H1 (cell line): ENCODE measurements around the gene PUS3. TPM values are rescaled to one million over a fixed set of nuclear protein-coding genes. Genes with fewer than 3 reads are reported as not detected.
A peak's percentile ranks its signal among the peaks of the same experiment; 100 is the strongest.

Source experiments
- CTCF ChIA-PET: fragments of 300-600 bp; sonication (Branson Sonifier 250); formaldehyde crosslinking; loops from one replicate; lab custom pipeline; 2021; ENCODE audit not compliant: partially characterized antibody; lab: Charles Lee
- POLR2A ChIA-PET: fragments of 300-600 bp; sonication (Branson Sonifier 250); formaldehyde crosslinking; loops from one replicate; lab custom pipeline; 2021; ENCODE audit warnings: inconsistent platforms; ENCODE audit not compliant: partially characterized antibody; lab: Charles Lee
- DNase-seq, 2 experiments: peaks; one replicate each; pipeline versions ENCODE4 v3.0.0 to v3.0.0-alpha.2; 2010 to 2022; ENCODE audit warnings: low spot score in 2 of 2, low read depth in 1 of 2, mixed read lengths in 1 of 2
- FAIRE-seq: peaks from 2 replicates; lab custom pipeline; 2011; peaks lifted over from hg19 to GRCh38; lab: Jason Lieb, UNC
- H2AFZ ChIP-seq: 2 replicates; pipeline ENCODE4 v1.8.1; 2012; ENCODE audit warnings: low read length, inconsistent platforms
- H2AK5ac ChIP-seq: 2 replicates; pipeline ENCODE4 v1.6.1; 2013; ENCODE audit warnings: low read depth, low read length
- H2BK120ac ChIP-seq: replicated peaks from 2 replicates; pipeline ENCODE3; 2013; ENCODE audit warnings: low read depth, low read length, inconsistent platforms
- H2BK12ac ChIP-seq: 2 replicates; pipeline ENCODE4 v1.6.1; 2013; ENCODE audit warnings: low read depth, low read length
- H2BK15ac ChIP-seq: 2 replicates; pipeline ENCODE4 v1.6.1; 2013; ENCODE audit warnings: low read length
- H2BK20ac ChIP-seq: 2 replicates; pipeline ENCODE4 v1.6.1; 2013; ENCODE audit warnings: low read length
- H2BK5ac ChIP-seq: 2 replicates; pipeline ENCODE4 v1.6.1; 2013; ENCODE audit warnings: low read depth, low read length
- H3K14ac ChIP-seq: 2 replicates; pipeline ENCODE4 v1.6.1; 2013; ENCODE audit warnings: inconsistent platforms; ENCODE audit not compliant: insufficient read length
- H3K18ac ChIP-seq: 2 replicates; pipeline ENCODE4 v1.6.1; 2013; ENCODE audit warnings: low read length; ENCODE audit errors: extremely low read depth
- H3K23ac ChIP-seq: 2 replicates; pipeline ENCODE4 v1.6.1; 2013; ENCODE audit warnings: inconsistent platforms; ENCODE audit not compliant: insufficient read length
- H3K23me2 ChIP-seq: 2 replicates; pipeline ENCODE4 v1.6.1; 2013; ENCODE audit warnings: low read depth, low read length
- H3K27ac ChIP-seq: 2 replicates; pipeline ENCODE4 v1.6.1; 2011; ENCODE audit warnings: low read depth, low read length, inconsistent platforms
- H3K27me3 ChIP-seq, 4 experiments: replicated peaks in 1 of 4; 1 replicate in 1 of 4; 2 replicates in 3 of 4; pipeline versions ENCODE4 v1.6.1 to v1.8.1; 2011 to 2013; ENCODE audit warnings: low read length in 3 of 4, mild to moderate bottlenecking in 3 of 4, inconsistent platforms in 2 of 4, mixed read lengths in 2 of 4, moderate library complexity in 1 of 4; ENCODE audit not compliant: control insufficient read depth in 3 of 4, insufficient read depth in 3 of 4; ENCODE audit errors: extremely low read depth in 1 of 4
- H3K36me3 ChIP-seq, 4 experiments: 2 replicates each; pipeline versions ENCODE4 v1.6.1 to v1.8.1; 2011 to 2013; ENCODE audit warnings: mild to moderate bottlenecking in 4 of 4, low read length in 3 of 4, moderate library complexity in 2 of 4, control low read depth in 1 of 4, inconsistent platforms in 1 of 4; ENCODE audit not compliant: insufficient read depth in 4 of 4, control insufficient read depth in 2 of 4
- H3K4ac ChIP-seq: replicated peaks from 2 replicates; pipeline ENCODE3; 2013; ENCODE audit warnings: low read length, low read depth, mixed read lengths, inconsistent platforms; ENCODE audit not compliant: insufficient read length
- H3K4me1 ChIP-seq, 4 experiments: replicated peaks in 1 of 4; 1 replicate in 1 of 4; 2 replicates in 3 of 4; pipeline versions ENCODE4 v1.6.1 to v1.8.1; 2011 to 2013; ENCODE audit warnings: low read length in 3 of 4, inconsistent platforms in 2 of 4, mixed read lengths in 1 of 4; ENCODE audit not compliant: insufficient read depth in 4 of 4, control insufficient read depth in 3 of 4
- H3K4me2 ChIP-seq, 2 experiments: 2 replicates each; pipeline versions ENCODE4 v1.6.1 to v1.8.1; 2011 to 2013; ENCODE audit warnings: low read depth in 2 of 2, low read length in 2 of 2, control low read depth in 1 of 2, inconsistent platforms in 1 of 2, mild to moderate bottlenecking in 1 of 2; ENCODE audit not compliant: insufficient read depth in 1 of 2
- H3K4me3 ChIP-seq, 4 experiments: fragments of 200-600, 300-600 bp in 1 of 4; sonication (generic), shearing (Covaris generic), sonication (Bioruptor Twin) in 1 of 4; 2 replicates each; pipeline versions ENCODE4 v1.5.1 to v1.8.1; 2011 to 2016; ENCODE audit warnings: low read length in 4 of 4, low read depth in 3 of 4, control low read depth in 2 of 4, inconsistent platforms in 2 of 4, mild to moderate bottlenecking in 2 of 4, mixed read lengths in 1 of 4, moderate library complexity in 1 of 4; ENCODE audit not compliant: insufficient read depth in 2 of 4; ENCODE audit errors: extremely low read depth in 1 of 4
- H3K56ac ChIP-seq: replicated peaks from 2 replicates; pipeline ENCODE3; 2013; ENCODE audit warnings: low read depth, mild to moderate bottlenecking, mixed read lengths, low read length, inconsistent platforms; ENCODE audit not compliant: insufficient read length
- H3K79me1 ChIP-seq: 2 replicates; pipeline ENCODE4 v1.6.1; 2013; ENCODE audit warnings: low read depth, low read length, control low read depth
- H3K79me2 ChIP-seq, 2 experiments: 2 replicates each; pipeline versions ENCODE4 v1.6.1 to v1.8.1; 2012 to 2013; ENCODE audit warnings: low read length in 2 of 2, mild to moderate bottlenecking in 2 of 2, inconsistent platforms in 1 of 2; ENCODE audit not compliant: insufficient read depth in 2 of 2, control insufficient read depth in 1 of 2
- H3K9ac ChIP-seq, 4 experiments: replicated peaks in 1 of 4; 1 replicate in 1 of 4; 2 replicates in 3 of 4; pipeline versions ENCODE4 v1.6.1 to v1.8.1; 2011 to 2013; ENCODE audit warnings: low read depth in 3 of 4, low read length in 3 of 4, control low read depth in 2 of 4, mild to moderate bottlenecking in 2 of 4, moderate library complexity in 2 of 4, inconsistent platforms in 1 of 4; ENCODE audit errors: extremely low read depth in 1 of 4
- H3K9me3 ChIP-seq, 2 experiments: 2 replicates each; pipeline versions ENCODE4 v1.6.1 to v1.8.1; 2012 to 2013; ENCODE audit warnings: mild to moderate bottlenecking in 2 of 2, moderate library complexity in 2 of 2, control low read depth in 1 of 2, inconsistent platforms in 1 of 2, low read depth in 1 of 2, low read length in 1 of 2, mixed read lengths in 1 of 2; ENCODE audit not compliant: insufficient read depth in 2 of 2
- H4K20me1 ChIP-seq, 2 experiments: replicated peaks in 1 of 2; 2 replicates each; pipeline versions ENCODE3 to v1.8.1; 2011 to 2013; ENCODE audit warnings: inconsistent platforms in 2 of 2, low read length in 2 of 2, mild to moderate bottlenecking in 1 of 2; ENCODE audit not compliant: insufficient read depth in 2 of 2, control insufficient read depth in 1 of 2
- H4K5ac ChIP-seq: 2 replicates; pipeline ENCODE4 v1.6.1; 2013; ENCODE audit warnings: low read length, low read depth, mixed read lengths, inconsistent platforms; ENCODE audit not compliant: insufficient read length
- H4K8ac ChIP-seq: 2 replicates; pipeline ENCODE4 v1.8.0; 2013; ENCODE audit warnings: mild to moderate bottlenecking, moderate library complexity, low read length, inconsistent platforms; ENCODE audit not compliant: insufficient read depth; ENCODE audit errors: extremely low read depth
- H4K91ac ChIP-seq: replicated peaks from 2 replicates; pipeline ENCODE3; 2013; ENCODE audit warnings: low read length, mixed read lengths, inconsistent platforms; ENCODE audit not compliant: insufficient read length
- BACH1 ChIP-seq: IDR thresholded peaks from 2 replicates; pipeline ENCODE4 v1.6.1; 2012; ENCODE audit warnings: low read length, improper control_type of control experiment
- CBX8 ChIP-seq: fragments of 300-800, 300-1000 bp; sonication (generic); IDR thresholded peaks from 2 replicates; pipeline ENCODE4 v1.7.1; 2016; ENCODE audit warnings: low read depth, low read length, borderline replicate concordance
- CHD1 ChIP-seq: IDR thresholded peaks from 2 replicates; pipeline ENCODE4 v1.6.1; 2012; ENCODE audit warnings: low read depth, low read length, improper control_type of control experiment
- CTBP2 ChIP-seq: IDR thresholded peaks from 2 replicates; pipeline ENCODE4 v1.7.0; 2011; ENCODE audit warnings: borderline replicate concordance, mild to moderate bottlenecking, moderate library complexity, mixed read lengths, low read length; ENCODE audit not compliant: insufficient read depth, insufficient read length
- FOSL1 ChIP-seq: IDR thresholded peaks from 2 replicates; pipeline ENCODE4 v1.6.1; 2011; ENCODE audit warnings: mild to moderate bottlenecking, low read depth, low read length, moderate library complexity; ENCODE audit not compliant: insufficient read depth
- NRF1 ChIP-seq: IDR thresholded peaks from 2 replicates; pipeline ENCODE4 v1.6.1; 2011; ENCODE audit warnings: mild to moderate bottlenecking, low read depth, low read length, improper control_type of control experiment
- PHF8 ChIP-seq: fragments of 200-600 bp; sonication (generic); conservative IDR thresholded peaks from 2 replicates; pipeline ENCODE4 v1.7.1; 2012; ENCODE audit warnings: low read depth, mild to moderate bottlenecking, inconsistent platforms, low read length, moderate library complexity
- POLR2AphosphoS5 ChIP-seq: IDR thresholded peaks from 2 replicates; pipeline ENCODE4 v1.6.1; 2011; ENCODE audit warnings: low read depth, low read length
- RFX5 ChIP-seq: IDR thresholded peaks from 2 replicates; pipeline ENCODE4 v1.6.1; 2011; ENCODE audit warnings: low read depth, low read length, improper control_type of control experiment, borderline replicate concordance
- SIX5 ChIP-seq: IDR thresholded peaks from 2 replicates; pipeline ENCODE4 v1.6.1; 2011; ENCODE audit warnings: mild to moderate bottlenecking, low read depth, low read length
- WGBS, 2 experiments: shearing (Covaris generic) in 1 of 2; methylation state at CpG; one replicate each; pipeline versions ENCODE4 v1.1.6 to v1.1.7; 2013 to 2015; ENCODE audit warnings: low lambda C conversion rate in 2 of 2, mixed read lengths in 2 of 2, inconsistent platforms in 1 of 2, low coverage in 1 of 2, missing lambda C conversion rate in 1 of 2; ENCODE audit not compliant: insufficient replicate concordance in 2 of 2, insufficient coverage in 1 of 2, insufficient read length in 1 of 2; ENCODE audit errors: extremely low coverage in 1 of 2, missing lambda C conversion rate in 1 of 2; 5-methylcytosine and 5-hydroxymethylcytosine counted together
- polyA plus RNA-seq, 7 experiments: library from polyadenylated mRNA; depleted of rRNA in 3 of 7; stranded (reverse) in 5 of 7; unstranded in 2 of 7; fragments of >200 nt in 5 of 7; fragments of 200-250 nt in 2 of 7; gene quantifications; 1 replicate in 5 of 7; 2 replicates in 1 of 7; 4 replicates in 1 of 7; pipeline versions ENCODE4 v1.2.1 to v1.2.3, GENCODE V29; 2011 to 2013; ENCODE audit warnings: missing spikeins in 2 of 7, mixed read lengths in 2 of 7
- total RNA-seq: library from RNA; stranded (reverse); fragmentation: NEBNext Ultra II Directional; extraction: Animal tissue kit (Norgen Biotek cat#: 25700); gene quantifications from 2 replicates; pipeline ENCODE4 v1.2.1, GENCODE V29; 2021
- TF ChIP-seq, protein P1 (sequence below), 3 experiments: IDR thresholded peaks; 1 replicate in 2 of 3; 2 replicates in 1 of 3; pipeline versions ENCODE4 v1.5.1 to v1.6.1; 2011; ENCODE audit warnings: low read length in 3 of 3, mild to moderate bottlenecking in 3 of 3, inconsistent platforms in 2 of 3, low read depth in 1 of 3, moderate library complexity in 1 of 3; ENCODE audit not compliant: insufficient read depth in 1 of 3; ENCODE audit errors: control extremely low read depth in 1 of 3

Gene PUS3
- total and polyA plus RNA-seq, 2 of the 8 experiments (the other 6 are each of a cell fraction or from before 2014, with no cell fraction given), result 8.7 to 22.6 TPM

DNA sequence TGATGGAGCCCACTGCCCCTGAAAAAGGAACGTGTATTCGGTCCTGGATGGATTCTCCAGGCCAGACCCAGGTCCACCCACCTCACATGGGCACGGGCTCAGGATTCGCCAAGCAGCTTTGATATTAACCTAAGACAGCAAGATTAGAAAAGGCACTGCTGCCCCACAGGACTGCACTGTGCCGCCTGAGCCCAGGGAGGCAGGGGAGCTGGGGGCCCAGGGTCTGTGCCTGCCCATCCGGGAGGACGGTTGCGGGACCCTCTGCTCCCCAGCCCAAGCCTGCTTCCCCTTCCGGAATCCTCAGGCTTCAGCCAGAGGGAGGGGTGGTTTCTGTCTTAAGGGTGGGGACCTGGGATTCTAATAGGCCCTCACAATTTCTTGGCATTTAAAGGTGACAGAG lies 29.3 kb upstream of the PUS3 start:
- Histone ChIP-seq H3K4me2 (peak overlapping the region in 1 of 2 experiments; percentile 65; a peak in 1 of 4 replicates), H4K8ac (peak overlapping the region; percentile 42; the same call in 1 of the 2 replicates), H4K91ac (peak overlapping the region; percentile 35), H3K23me2 (no peaks in the 10 kb centered on the region), H3K23ac (no peak overlapping the region), H2BK120ac (no peak overlapping the region), H3K4me3 (no peak overlapping the region), H4K5ac (no peak overlapping the region), H3K18ac (peak overlapping the region; percentile 17; the same call in 1 of the 2 replicates), H3K9me3 (no peaks in the 10 kb centered on the region), H2AFZ (0 out of 2 replicates have a peak overlapping the region, but pooled peaks have one; percentile 1), H2AK5ac (no peak overlapping the region), H2BK15ac (no peak overlapping the region; the same call in 1 of the 2 replicates), H3K36me3 (no peaks in the 10 kb centered on the region), H4K20me1 (no peaks in the 10 kb centered on the region), H3K56ac (no peak overlapping the region), H3K79me2 (no peaks in the 10 kb centered on the region), H3K14ac (no peak overlapping the region), H3K27ac (no peak overlapping the region), H3K4ac (no peak overlapping the region), H2BK20ac (no peak overlapping the region), H3K9ac (no peak overlapping the region), H3K79me1 (no peaks in the 10 kb centered on the region), H3K4me1 (peaks cover 6 to 14% (median 11%) of the 10 kb centered on the region in 4 experiments), H2BK12ac (0 out of 2 replicates have a peak overlapping the region, but pooled peaks have one; percentile 71), H2BK5ac (no peak overlapping the region), H3K27me3 (peaks cover 0 to 6% (median 2%) of the 10 kb centered on the region in 4 experiments; a peak in 2 of 7 replicates)
- DNase-seq, result no peak
- CTCF ChIA-PET, result interaction anchor here (1.0 to 7.0 kb wide), 7 partner anchors 8 to 261 kb away, joined by 3 to 76 read pairs (median 11); partner anchors contain the start of gene VSIG10L2
- WGBS, 2 experiments, result 89% methylated on average over 9 of the region's 9 CpGs; no CpG with 5 or more reads in 1 of the 2 experiments
- no peak for FAIRE-seq
- POLR2A ChIA-PET, result interaction anchor here (1.1 to 1.6 kb wide), 3 partner anchors 11 to 197 kb away, joined by 3 to 6 read pairs (median 3); no protein-coding TSS in a partner anchor
- TF ChIP-seq POLR2AphosphoS5, result no peak
- no peak for TF ChIP-seq PHF8
- no peak for TF ChIP-seq NRF1
- TF ChIP-seq, protein P1, sequence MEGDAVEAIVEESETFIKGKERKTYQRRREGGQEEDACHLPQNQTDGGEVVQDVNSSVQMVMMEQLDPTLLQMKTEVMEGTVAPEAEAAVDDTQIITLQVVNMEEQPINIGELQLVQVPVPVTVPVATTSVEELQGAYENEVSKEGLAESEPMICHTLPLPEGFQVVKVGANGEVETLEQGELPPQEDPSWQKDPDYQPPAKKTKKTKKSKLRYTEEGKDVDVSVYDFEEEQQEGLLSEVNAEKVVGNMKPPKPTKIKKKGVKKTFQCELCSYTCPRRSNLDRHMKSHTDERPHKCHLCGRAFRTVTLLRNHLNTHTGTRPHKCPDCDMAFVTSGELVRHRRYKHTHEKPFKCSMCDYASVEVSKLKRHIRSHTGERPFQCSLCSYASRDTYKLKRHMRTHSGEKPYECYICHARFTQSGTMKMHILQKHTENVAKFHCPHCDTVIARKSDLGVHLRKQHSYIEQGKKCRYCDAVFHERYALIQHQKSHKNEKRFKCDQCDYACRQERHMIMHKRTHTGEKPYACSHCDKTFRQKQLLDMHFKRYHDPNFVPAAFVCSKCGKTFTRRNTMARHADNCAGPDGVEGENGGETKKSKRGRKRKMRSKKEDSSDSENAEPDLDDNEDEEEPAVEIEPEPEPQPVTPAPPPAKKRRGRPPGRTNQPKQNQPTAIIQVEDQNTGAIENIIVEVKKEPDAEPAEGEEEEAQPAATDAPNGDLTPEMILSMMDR (IDR thresholded peaks at IDR 0.05; ENCODE audit: control extremely low read depth in 1 of 3, insufficient read depth in 1 of 3, low read depth in 1 of 3, low read length in 3 of 3), result no peak
- no peak for TF ChIP-seq CBX8
- no peak for TF ChIP-seq FOSL1
- no peak for TF ChIP-seq RFX5
- TF ChIP-seq SIX5, result no peak
- TF ChIP-seq CTBP2, result no peak
- TF ChIP-seq BACH1, result no peak
- no peak for TF ChIP-seq CHD1
